ENCODE data around the gene RPL13A. TPM values are rescaled to one million over a fixed set of nuclear protein-coding genes. Genes with fewer than 3 reads are reported as not detected.

RPL13A gene
- total RNA-seq = 1,000 to 10,000 TPM; 2,613 to 5,154 (median 4,451) TPM

DNA sequence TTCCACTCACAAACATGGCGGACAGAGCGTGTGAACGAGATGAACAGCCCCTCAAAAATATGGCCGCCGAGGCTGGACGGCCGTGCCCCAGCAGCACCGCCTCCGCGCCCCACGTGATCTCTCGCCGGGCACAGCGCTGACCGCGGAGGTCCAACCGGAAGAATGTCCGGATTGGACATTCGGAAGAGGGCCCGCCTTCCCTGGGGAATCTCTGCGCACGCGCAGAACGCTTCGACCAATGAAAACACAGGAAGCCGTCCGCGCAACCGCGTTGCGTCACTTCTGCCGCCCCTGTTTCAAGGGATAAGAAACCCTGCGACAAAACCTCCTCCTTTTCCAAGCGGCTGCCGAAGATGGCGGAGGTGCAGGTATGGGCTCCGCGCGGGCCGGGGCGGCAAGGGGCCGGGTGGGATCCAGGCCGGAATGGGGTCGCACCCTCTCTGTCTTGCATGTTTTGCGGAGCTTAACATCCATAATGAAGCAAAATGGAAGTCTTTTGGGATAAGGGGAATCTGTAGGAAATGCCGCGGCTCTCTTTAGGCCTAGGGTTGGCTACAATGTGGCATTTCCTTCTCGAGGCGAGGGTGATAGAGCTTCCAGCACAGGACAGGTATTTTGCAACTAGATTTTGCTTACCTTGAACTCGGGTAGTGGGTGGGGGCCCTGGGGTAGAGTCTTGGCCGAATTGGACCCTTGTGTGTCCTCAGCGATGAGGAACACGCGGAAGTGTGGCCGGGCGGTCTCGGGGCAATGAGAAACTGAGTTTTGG is at the start of gene RPL13A:
RPL13A (plus strand) TSS at position 332 of the 769 bp plus-strand sequence; CDS start at position 354, 22 bp downstream.
- Histone ChIP-seq H3K27ac (peak within 1 kb of the TSS; percentile 92), H3K27me3 (no peaks in the 10 kb centered on the region), H3K36me3 (peaks cover 38% of the 10 kb centered on the region), H3K4me1 (peaks cover 30% of the 10 kb centered on the region), H3K9me3 (no peaks in the 10 kb centered on the region), H3K4me3 (peak within 1 kb of the TSS; percentile 89)
- TF ChIP-seq, protein P1, sequence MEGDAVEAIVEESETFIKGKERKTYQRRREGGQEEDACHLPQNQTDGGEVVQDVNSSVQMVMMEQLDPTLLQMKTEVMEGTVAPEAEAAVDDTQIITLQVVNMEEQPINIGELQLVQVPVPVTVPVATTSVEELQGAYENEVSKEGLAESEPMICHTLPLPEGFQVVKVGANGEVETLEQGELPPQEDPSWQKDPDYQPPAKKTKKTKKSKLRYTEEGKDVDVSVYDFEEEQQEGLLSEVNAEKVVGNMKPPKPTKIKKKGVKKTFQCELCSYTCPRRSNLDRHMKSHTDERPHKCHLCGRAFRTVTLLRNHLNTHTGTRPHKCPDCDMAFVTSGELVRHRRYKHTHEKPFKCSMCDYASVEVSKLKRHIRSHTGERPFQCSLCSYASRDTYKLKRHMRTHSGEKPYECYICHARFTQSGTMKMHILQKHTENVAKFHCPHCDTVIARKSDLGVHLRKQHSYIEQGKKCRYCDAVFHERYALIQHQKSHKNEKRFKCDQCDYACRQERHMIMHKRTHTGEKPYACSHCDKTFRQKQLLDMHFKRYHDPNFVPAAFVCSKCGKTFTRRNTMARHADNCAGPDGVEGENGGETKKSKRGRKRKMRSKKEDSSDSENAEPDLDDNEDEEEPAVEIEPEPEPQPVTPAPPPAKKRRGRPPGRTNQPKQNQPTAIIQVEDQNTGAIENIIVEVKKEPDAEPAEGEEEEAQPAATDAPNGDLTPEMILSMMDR (IDR thresholded peaks at IDR 0.05) = no peak
- TF ChIP-seq EP300 (IDR thresholded peaks at IDR 0.05) = no peak
- TF ChIP-seq POLR2AphosphoS5 (IDR thresholded peaks at IDR 0.05) = peak; percentile 97 to 100 (median 99)
- peak; percentile 98 to 99 for TF ChIP-seq POLR2A (IDR thresholded peaks at IDR 0.05)
- WGBS = 2% methylated on average over 18 of the region's 57 CpGs
- DNase-seq (ENCODE audit: low spot score in 2 of 2) = peak; percentile 99 to 100

DNA sequence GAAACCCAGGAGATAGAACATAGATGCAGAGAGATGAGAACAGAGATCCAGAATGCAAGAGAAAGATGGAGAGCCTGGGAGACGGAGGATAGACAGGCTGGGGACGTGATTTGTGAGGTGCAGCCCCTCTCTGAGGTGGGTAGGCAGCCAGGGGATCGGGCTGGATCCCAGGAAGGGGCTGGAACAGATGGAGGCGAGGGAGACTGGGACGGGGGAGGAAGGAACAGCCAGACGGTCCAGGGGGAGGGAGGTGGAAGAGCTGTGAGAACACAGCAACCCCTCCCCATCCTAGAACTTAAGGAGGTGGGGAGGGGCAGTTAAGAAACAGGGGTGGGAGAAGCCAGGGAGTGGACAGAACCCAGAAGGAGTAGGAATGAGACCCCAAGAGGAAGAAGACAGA is 49.1 kb upstream of the RPL13A start:
- no peak for TF ChIP-seq EP300 (IDR thresholded peaks at IDR 0.05)
- no peak for TF ChIP-seq POLR2AphosphoS5 (IDR thresholded peaks at IDR 0.05)
- TF ChIP-seq POLR2A (IDR thresholded peaks at IDR 0.05) = no peak
- TF ChIP-seq, protein P1 (IDR thresholded peaks at IDR 0.05) = no peak
- 20% methylated on average over 6 of the region's 6 CpGs for WGBS
- DNase-seq (ENCODE audit: low spot score in 2 of 2) = no peak
- H3K9me3 ChIP-seq = no peaks in the 10 kb centered on the region
- no peak overlapping the region for H3K4me3 ChIP-seq
- H3K36me3 ChIP-seq = no peaks in the 10 kb centered on the region
- H3K27me3 ChIP-seq = peaks cover 87% of the 10 kb centered on the region
- peaks cover 27% of the 10 kb centered on the region for H3K4me1 ChIP-seq
- no peak overlapping the region for H3K27ac ChIP-seq

DNA sequence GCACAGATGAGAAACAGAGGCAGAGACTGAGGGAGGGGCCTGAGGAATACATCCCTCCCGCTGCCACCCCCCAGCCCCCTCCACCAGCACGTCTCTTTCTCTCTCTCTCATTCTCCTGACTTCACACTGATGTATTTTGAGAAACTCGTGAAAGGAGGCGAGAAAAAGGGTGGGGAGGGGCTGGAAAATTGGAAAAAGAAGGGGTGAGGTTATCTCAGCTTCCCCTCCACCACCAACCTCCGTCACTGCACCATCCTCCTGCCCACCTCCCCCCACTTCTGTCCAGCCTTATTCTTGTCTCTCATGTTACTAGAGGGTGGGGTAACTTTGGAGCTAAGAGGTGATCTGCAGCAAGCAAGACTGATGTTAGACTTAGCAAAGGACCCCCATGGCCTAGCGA is 47.6 kb upstream of the RPL13A start:
- Histone ChIP-seq H3K9me3 (no peaks in the 10 kb centered on the region), H3K36me3 (no peaks in the 10 kb centered on the region), H3K27ac (no peak overlapping the region), H3K27me3 (peaks cover 71% of the 10 kb centered on the region), H3K4me3 (no peak overlapping the region), H3K4me1 (peaks cover 35% of the 10 kb centered on the region)
- no peak for TF ChIP-seq POLR2A (IDR thresholded peaks at IDR 0.05)
- DNase-seq (ENCODE audit: low spot score in 2 of 2) = no peak
- WGBS = 43% methylated on average over 6 of the region's 6 CpGs

DNA sequence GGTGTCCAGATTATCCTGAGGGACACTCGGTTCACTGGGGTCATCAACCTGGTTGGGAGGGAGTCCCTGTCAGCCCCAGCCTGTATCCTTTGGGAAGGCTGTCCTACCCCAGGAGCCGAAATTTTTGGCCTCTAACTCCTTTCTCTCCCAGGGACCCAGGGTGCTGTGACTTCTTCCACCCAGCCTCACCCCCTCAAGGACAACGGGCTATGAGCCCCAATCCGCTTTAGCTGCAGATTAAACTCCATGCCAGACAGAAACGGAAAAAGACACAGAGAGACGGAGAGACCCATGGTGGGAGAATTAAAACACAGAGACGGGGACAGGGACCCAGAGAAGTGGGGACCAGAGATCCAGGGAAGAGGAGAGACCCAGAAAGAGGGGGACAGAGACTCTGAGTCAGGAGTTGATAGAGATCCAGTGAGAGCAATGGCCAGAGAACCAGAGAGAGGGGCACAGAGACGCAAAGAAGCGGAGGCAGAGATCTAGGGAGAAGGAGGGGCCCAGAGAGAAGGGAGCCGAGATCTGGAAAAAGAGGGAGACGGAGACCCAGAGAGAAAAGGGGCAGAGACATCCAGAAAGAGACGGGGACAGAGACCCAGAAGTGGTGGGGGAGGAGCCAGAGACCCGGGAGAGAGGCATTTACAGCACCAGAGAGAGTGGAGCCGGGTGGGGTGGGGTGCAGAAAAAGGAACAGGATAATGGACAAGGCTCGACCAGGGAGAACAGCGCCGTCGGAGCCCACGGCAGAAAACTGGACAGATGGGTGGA is 46.8 kb upstream of the RPL13A start:
- Histone ChIP-seq H3K4me1 (peaks cover 35% of the 10 kb centered on the region), H3K9me3 (no peaks in the 10 kb centered on the region), H3K4me3 (peak overlapping the region; percentile 78), H3K36me3 (no peaks in the 10 kb centered on the region), H3K27ac (no peak overlapping the region), H3K27me3 (peaks cover 64% of the 10 kb centered on the region)
- no peak for TF ChIP-seq POLR2AphosphoS5 (IDR thresholded peaks at IDR 0.05)
- TF ChIP-seq POLR2A (IDR thresholded peaks at IDR 0.05) = no peak
- TF ChIP-seq, protein P1 (IDR thresholded peaks at IDR 0.05) = no peak
- TF ChIP-seq EP300 (IDR thresholded peaks at IDR 0.05) = no peak
- 18% methylated on average over 19 of the region's 19 CpGs for WGBS
- peak in 1 of 2 donors; percentile 75 for DNase-seq (ENCODE audit: low spot score in 2 of 2)

DNA sequence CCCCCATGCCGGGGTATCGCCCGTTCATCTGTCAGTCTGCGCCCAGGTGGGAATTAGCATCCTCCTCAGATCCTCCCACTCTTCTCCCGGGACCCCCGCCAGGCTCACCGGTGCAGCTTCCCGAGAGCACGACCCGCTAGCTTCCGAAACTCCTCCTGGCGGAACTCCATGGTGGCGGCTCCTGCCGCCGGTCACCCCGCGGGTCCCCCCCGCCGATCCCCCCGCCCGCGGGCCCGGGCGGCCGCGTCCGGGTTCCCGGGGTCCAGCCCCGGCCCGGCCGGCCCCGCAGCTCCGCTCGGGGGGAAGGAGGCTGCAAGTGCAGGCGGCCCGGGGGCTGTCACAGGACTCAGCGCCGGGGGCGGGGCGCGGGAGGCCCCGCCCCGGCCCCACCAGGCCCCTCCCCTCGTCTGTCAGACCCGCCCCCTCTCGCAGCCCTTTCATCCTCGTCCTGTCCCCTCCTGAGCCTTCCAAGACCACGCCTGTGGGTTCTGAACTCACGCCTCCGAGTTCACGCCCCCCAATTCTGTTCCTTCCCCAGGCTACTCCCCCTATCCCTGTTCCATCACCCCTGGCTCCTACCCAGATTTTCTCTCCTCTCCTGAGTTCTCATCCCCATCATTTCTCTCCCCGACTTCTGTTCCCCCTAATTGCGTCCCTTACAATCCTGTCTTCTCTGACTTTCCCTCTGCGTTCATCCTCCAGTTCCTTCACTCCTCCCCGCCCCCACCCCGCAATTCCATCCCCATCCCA is 46.0 kb upstream of the RPL13A start, which contains the start of gene SLC17A7:
SLC17A7 (minus strand) TSS at position 318 of the 750 bp plus-strand sequence; CDS start at position 170, 148 bp downstream.
- DNase-seq (ENCODE audit: low spot score in 2 of 2) = peak; percentile 89
- H3K27ac ChIP-seq = peak within 1 kb of the TSS; percentile 70
- 4% methylated on average over 28 of the region's 56 CpGs for WGBS

More for the DNA sequence above, 46.0 kb upstream of the RPL13A start, which contains the start of gene SLC17A7:
- Histone ChIP-seq H3K4me3 (peak within 1 kb of the TSS; percentile 78), H3K4me1 (peaks cover 34% of the 10 kb centered on the region), H3K9me3 (no peaks in the 10 kb centered on the region), H3K27me3 (peaks cover 56% of the 10 kb centered on the region), H3K36me3 (peaks cover 2% of the 10 kb centered on the region)
- TF ChIP-seq, protein P1 (IDR thresholded peaks at IDR 0.05) = no peak
- no peak for TF ChIP-seq EP300 (IDR thresholded peaks at IDR 0.05)
- TF ChIP-seq POLR2AphosphoS5 (IDR thresholded peaks at IDR 0.05) = no peak
- no peak for TF ChIP-seq POLR2A (IDR thresholded peaks at IDR 0.05)

Measured in suprapubic skin (tissue), 4 donors.